Lower lobe of right lung (tissue), 2 donors: ENCODE results near the gene TMEM89. TPM values are rescaled to one million over a fixed set of nuclear protein-coding genes. Genes with fewer than 3 reads are reported as not detected.

ENCODE experiments used
- ATAC-seq, 2 donors: fragments of 200-7000 bp; cut with Tn5 transposase; one replicate each; pipeline ENCODE4 v1.9.1; 2020 to 2022; ENCODE audit warnings: mild to moderate bottlenecking in 2 of 2, moderate library complexity in 2 of 2
- DNase-seq: peaks from one replicate; pipeline ENCODE4 v3.0.0-alpha.2; 2020
- H3K27ac ChIP-seq: fragments of 200-600 bp; one replicate; pipeline ENCODE4 v1.8.0; 2022
- H3K27me3 ChIP-seq: fragments of 200-600 bp; one replicate; pipeline ENCODE4 v1.8.0; 2022; ENCODE audit warnings: low read depth
- H3K36me3 ChIP-seq: fragments of 200-600 bp; one replicate; pipeline ENCODE4 v1.8.0; 2022; ENCODE audit warnings: mild to moderate bottlenecking
- H3K4me1 ChIP-seq: fragments of 200-600 bp; one replicate; pipeline ENCODE4 v1.8.0; 2022
- H3K4me3 ChIP-seq: fragments of 200-600 bp; one replicate; pipeline ENCODE4 v1.8.0; 2022; ENCODE audit warnings: mild to moderate bottlenecking
- H3K9me3 ChIP-seq: fragments of 200-600 bp; one replicate; pipeline ENCODE4 v1.8.0; 2022
- intact Hi-C: fragments of 100-400 bp; cut with DNase I; formaldehyde crosslinking; loops from one replicate; pipeline ENCODE4 v1.11.0; 2022
- total RNA-seq: library from RNA; stranded (reverse); fragmentation: NEBNext Ultra II Directional; extraction: Animal tissue kit (Norgen Biotek cat#: 25700); gene quantifications from one replicate; pipeline ENCODE4 v1.2.1, GENCODE V29; 2021
- TF ChIP-seq, protein P1 (sequence below): fragments of 200-600 bp; IDR thresholded peaks from one replicate; pipeline ENCODE4 v1.8.0; 2022; ENCODE audit warnings: antibody characterized with exemption, mild to moderate bottlenecking
- donor health status: DM: no; HTN: yes; CAD: no; lungs with severe emphysema.

The TMEM89 gene
- total RNA-seq, 1 donor from 2014 or later, result not detected

- no peak overlapping the region for H3K4me3 ChIP-seq
- DNase-seq (no peak), ATAC-seq (no peak)
- no peak overlapping the region for H3K27ac ChIP-seq
- H3K4me1 ChIP-seq, result peaks cover 22% of the 10 kb centered on the region
- peaks cover 38% of the 10 kb centered on the region for H3K27me3 ChIP-seq
- no peaks in the 10 kb centered on the region for H3K36me3 ChIP-seq
- TF ChIP-seq, protein P1, sequence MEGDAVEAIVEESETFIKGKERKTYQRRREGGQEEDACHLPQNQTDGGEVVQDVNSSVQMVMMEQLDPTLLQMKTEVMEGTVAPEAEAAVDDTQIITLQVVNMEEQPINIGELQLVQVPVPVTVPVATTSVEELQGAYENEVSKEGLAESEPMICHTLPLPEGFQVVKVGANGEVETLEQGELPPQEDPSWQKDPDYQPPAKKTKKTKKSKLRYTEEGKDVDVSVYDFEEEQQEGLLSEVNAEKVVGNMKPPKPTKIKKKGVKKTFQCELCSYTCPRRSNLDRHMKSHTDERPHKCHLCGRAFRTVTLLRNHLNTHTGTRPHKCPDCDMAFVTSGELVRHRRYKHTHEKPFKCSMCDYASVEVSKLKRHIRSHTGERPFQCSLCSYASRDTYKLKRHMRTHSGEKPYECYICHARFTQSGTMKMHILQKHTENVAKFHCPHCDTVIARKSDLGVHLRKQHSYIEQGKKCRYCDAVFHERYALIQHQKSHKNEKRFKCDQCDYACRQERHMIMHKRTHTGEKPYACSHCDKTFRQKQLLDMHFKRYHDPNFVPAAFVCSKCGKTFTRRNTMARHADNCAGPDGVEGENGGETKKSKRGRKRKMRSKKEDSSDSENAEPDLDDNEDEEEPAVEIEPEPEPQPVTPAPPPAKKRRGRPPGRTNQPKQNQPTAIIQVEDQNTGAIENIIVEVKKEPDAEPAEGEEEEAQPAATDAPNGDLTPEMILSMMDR, result no peak
- intact Hi-C loops, result no loop called here
- H3K9me3 ChIP-seq, result no peaks in the 10 kb centered on the region
These were observed 40.7 kb upstream of the TMEM89 start for GRCh38 chr3:48662145-48662752.

DNA sequence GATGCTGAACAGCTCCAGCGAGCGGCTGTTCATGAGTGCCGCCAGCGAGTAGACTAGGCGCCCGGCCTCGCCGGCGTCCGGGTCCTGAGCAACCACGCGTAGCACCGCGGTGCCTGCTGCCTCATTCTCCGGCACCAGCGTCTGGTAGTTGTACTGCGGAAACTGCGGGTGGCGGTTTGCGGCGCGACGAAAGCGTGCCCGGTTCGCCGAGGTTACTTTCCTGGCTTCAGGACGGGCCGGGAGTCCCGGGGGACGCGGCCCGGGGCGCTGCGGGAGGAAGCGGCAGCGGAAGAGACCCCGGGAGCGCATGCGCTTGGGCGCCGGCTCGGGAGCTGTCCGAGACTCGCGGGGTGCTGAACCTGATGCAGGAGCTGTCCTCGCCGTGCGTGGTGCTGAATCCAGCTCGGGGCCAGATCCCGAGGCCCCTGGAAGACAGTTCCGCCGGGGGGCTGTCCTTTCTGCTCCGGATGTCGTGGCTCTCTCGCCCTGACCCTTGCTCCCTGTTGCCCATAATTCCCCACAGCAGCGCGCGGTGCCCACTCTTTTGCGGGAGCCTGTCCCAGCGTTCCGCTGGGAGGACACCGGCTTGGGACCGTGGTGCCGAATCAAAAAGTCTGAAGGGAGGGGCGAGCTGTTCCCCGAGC lies 40.1 kb upstream of the TMEM89 start:
- Histone ChIP-seq H3K9me3 (no peaks in the 10 kb centered on the region), H3K4me3 (peak overlapping the region; percentile 39), H3K27ac (no peak overlapping the region), H3K36me3 (no peaks in the 10 kb centered on the region), H3K27me3 (peaks cover 38% of the 10 kb centered on the region), H3K4me1 (peaks cover 28% of the 10 kb centered on the region)
- intact Hi-C loops, result no loop called here
- peak; percentile 31 to 63 for ATAC-seq
- TF ChIP-seq, protein P1, result no peak
- DNase-seq, result peak; percentile 74

DNA sequence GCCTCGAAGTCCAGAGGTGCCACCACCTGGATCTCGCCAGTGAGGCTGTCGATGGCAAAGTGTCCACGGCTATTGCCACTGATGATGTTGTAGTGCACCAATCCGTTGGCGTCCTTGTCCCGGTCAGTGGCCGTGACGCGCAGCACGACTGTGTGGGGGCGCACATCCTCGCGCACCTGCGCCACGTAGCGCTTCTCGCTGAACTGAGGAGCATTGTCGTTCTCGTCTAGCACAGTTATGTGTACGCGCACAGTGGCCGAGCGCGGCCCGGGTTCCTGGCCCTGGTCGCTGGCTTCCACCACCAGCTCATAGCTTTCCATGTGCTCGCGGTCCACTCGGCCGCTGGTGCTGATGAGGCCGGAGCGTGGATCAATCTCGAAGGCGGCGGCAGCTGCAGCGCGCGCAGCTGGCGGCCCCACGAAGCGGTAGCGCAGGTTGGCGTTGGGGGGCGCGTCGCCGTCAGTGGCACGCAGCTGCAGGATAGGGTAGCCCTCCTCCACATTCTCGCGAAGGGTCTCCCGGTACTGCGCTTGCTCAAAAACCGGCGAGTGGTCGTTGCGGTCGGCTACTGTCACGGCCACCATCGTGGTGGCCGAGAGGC lies 39.3 kb upstream of the TMEM89 start:
- Histone ChIP-seq H3K4me3 (peak overlapping the region; percentile 39), H3K4me1 (peaks cover 31% of the 10 kb centered on the region), H3K27me3 (peaks cover 38% of the 10 kb centered on the region), H3K36me3 (no peaks in the 10 kb centered on the region), H3K27ac (no peak overlapping the region), H3K9me3 (no peaks in the 10 kb centered on the region)
- TF ChIP-seq, protein P1, result no peak
- DNase-seq, result no peak
- no peak for ATAC-seq
- intact Hi-C loops, result no loop called here

DNA sequence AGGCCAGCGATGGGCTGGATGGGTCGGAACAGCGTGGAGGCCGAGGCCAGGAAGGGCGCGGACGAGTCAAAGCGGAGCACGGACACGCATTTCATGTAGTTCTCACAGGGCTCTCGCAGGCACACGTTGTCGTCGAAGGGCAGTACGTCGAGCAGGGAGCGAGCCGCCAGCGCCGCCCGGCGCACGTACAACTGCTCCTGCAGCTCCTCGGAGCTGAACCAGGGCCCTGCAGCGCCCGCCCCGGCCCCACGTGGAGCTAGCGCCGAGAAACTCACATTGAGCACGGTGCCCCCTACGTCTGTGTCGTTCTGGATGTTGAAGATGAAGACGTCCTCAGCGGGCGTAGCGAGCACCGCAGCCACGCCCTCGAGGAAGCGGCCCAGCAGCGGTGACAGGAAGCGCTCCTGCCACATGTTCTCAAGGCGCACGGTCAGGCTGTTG lies 35.3 kb upstream of the TMEM89 start:
- TF ChIP-seq, protein P1, result no peak
- H3K4me3 ChIP-seq, result peak overlapping the region; percentile 74
- ATAC-seq, result no peak
- peaks cover 19% of the 10 kb centered on the region for H3K27me3 ChIP-seq
- H3K27ac ChIP-seq, result peak overlapping the region; percentile 78
- DNase-seq, result no peak
- intact Hi-C loops, result no loop called here
- H3K9me3 ChIP-seq, result no peaks in the 10 kb centered on the region
- H3K4me1 ChIP-seq, result peaks cover 17% of the 10 kb centered on the region
- no peaks in the 10 kb centered on the region for H3K36me3 ChIP-seq

- peak overlapping the region; percentile 74 for H3K4me3 ChIP-seq
- ATAC-seq, result peak; percentile 95 to 96
- TF ChIP-seq, protein P1, result peak; percentile 77
- H3K27ac ChIP-seq, result peak overlapping the region; percentile 78
- H3K4me1 ChIP-seq, result peaks cover 12% of the 10 kb centered on the region
- no peaks in the 10 kb centered on the region for H3K9me3 ChIP-seq
- intact Hi-C loops, result no loop called here
- DNase-seq, result peak; percentile 93
- peaks cover 13% of the 10 kb centered on the region for H3K27me3 ChIP-seq
- no peaks in the 10 kb centered on the region for H3K36me3 ChIP-seq
These were observed 34.7 kb upstream of the TMEM89 start for GRCh38 chr3:48656061-48656840.
